ENCODE results near the gene RRP12.
A peak's percentile ranks its signal among the peaks of the same experiment; 100 is the strongest.
"Not testable (repeated sequence)": the region's sequence is repeated elsewhere in the genome, so short reads cannot be mapped to it uniquely, and the experiment has no call there.

Gene RRP12

GRCh38 chr10:97407952-97408248, 6.8 kb upstream of the RRP12 start:
- no peak for DNase-seq (ENCODE audit: low spot score)

GRCh38 chr10:97407211-97407951, 6.2 kb upstream of the RRP12 start:
- peak; percentile 88 for DNase-seq (ENCODE audit: low spot score)

DNA sequence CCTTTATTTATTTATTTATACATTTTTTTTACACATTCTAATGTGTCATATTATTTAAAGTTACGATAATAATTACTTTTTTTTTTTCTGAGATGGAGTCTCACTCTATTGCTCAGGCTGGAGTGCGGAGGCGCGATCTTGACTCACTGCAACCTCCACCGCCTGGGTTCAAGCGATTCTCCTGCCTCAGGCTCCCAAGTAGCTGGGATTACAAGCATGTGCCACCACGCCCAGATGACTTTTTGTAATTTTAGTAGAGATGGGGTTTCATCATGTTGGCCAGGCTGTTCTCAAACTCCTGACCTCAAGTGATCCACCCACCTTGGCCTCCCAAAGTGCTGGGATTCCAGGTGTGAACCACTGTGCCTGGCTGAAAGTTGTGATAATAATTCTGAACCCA, 5.3 kb upstream of the RRP12 start:
- not testable (repeated sequence) for DNase-seq (ENCODE audit: low spot score)

DNA sequence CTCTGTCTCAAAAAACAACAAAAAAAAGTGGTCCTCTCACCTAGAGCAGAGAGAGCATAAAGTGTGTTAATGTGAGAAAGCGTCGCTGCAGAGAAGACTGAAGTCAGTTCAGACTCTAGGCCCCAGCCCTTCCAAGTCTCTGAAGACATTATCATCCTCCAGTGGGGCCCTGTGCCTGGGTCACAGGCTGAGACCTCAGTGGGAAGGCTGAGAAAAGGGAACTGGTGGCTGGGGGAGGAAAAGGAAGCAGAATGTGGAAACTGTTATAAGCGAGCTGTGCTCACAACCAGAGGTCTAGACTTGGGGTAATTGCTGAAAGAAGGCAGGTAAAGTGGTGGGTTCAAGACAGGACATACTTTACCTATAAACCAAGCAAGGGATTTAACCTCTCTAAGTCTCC, 4.9 kb upstream of the RRP12 start:
- no peak for DNase-seq (ENCODE audit: low spot score)

- DNase-seq (ENCODE audit: low spot score) = no peak
These were observed 2.9 kb upstream of the RRP12 start for GRCh38 chr10:97404044-97404443.

- DNase-seq (ENCODE audit: low spot score) = no peak
These were observed 347 bp upstream of the RRP12 start for GRCh38 chr10:97401455-97401919.

DNA sequence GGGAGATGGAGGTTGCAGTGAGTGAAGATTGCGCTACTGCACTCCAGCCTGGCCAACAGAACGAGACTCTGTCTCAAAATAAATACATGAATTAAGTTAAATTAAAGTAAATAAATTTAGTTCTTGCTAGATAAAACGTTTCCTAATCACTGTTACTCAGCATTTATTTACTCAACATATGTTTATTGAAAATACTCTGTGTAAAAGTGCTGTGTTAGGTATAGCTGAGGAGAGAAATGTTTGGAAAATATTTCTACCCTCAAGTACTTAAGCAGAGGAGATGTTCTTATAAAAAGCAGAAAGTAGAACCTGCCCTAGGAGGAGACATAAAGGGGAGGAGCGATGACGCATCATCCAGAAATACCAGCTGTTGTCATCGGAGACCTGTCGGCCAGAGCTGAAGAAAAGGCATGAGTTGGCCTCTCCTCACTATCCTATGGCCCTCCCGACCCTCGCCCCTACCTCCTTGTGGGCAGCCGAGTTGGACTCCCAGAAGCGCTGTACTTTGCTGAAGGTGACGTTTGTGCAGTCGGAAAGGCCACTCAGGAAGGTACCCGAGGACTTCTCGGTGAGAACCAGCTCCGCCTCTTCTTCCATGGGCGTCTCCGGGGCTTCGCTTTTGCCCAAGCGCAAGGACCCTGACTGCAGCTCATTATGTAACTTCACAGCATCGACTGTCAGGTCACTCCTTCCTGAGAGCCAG, 1.1 kb downstream of the RRP12 start:
- no peak for DNase-seq (ENCODE audit: low spot score)

DNA sequence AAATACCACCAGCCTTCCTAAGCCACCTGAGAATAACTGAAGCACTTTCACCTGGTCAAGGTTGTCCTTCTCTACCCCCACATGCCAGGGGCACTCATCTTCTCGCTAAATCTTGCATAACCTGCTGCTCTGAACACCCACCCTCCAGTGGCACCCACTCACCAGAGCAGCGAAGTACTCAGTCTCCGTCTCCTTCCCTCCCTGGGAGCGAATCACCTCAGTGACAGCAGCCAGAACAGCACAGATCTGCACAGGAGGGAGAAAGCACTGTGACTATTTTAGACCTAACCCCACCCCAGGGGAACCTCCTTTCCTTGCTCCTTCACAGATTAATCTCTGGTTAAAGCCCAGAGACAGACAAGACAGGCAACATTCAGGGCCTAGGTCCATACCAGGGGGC, 5.1 kb downstream of the RRP12 start:
- no peak for DNase-seq (ENCODE audit: low spot score)

- no peak for DNase-seq (ENCODE audit: low spot score)
These were observed 8.0 kb downstream of the RRP12 start for GRCh38 chr10:97393034-97393573.

DNA sequence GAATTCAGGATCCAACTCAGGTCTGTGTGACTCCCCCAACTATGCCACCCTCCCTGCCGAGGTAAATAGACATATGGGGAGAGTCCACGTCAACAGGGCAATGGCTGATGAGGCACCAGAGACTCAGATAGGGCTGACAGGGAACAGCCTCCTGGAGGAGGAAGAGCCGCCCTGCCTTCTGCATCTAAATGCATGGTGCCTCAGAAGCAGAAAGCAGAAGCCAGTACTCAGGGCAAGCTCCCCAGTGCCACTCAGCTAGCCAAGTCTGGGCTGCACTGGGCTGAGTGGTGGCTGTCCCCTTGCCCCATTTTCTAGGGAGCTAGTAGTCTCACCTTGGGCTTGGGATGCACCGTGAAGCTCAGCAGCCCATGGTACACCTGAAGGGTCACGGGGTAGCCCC, 11.0 kb downstream of the RRP12 start:
- DNase-seq (ENCODE audit: low spot score) = no peak

DNA sequence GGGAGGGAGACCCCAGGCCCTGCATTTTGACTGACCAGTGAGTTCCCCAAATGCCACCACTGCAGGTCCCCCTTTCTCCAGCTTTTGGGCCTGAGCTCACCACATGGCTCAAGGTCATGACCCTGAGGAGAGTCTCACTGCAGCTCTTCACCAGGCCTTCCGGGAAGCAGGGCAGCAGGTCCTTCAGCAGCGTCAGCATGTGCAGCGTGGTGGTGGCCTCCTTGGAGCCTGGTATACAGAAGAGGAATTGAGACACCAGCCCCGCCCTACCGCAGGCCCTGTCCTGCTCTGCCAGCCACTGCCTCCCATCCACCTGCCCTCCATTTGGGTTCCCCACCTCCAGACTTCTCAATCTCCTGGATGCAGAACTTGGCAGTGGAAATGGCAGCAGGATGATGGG, 13.0 kb downstream of the RRP12 start:
- no peak for DNase-seq (ENCODE audit: low spot score)

DNA sequence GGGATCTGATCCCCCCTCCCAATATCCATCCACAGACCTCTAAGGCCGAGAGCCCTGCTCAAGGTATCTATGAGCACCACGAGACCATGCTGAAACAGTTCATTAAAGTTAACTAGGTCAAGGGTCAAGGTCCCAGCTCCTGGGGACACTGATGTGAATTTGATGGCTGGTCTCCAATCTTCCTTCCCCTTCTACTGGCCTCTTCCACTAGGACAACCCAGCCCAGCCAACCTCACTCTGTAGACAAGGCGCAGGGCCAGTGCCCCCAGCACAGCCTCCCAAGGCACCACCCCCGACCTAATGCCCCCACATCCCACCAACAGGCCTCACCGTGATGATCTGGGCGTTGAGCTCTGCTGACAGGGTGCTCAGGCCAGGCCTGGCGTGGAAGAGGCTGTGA, 15.6 kb downstream of the RRP12 start:
- no peak for DNase-seq (ENCODE audit: low spot score)

DNA sequence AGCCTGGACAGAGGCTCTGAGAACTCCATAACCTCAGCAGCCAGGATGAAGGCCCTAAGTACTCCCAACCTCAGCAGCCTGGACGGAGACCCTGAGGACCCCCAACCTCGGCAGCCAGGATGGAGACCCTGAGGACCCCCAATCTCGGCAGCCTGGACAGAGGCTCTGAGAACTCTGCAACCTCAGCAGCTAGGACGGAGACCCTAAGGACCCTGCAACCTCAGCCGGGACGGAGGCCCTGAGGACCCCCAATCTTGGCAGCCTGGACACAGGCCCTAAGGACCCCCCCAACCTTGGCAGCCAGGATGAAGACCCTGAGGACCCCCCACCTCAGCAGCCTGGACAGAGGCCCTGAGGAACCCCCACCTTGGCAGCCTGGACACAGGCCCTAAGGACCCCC, 16.5 kb downstream of the RRP12 start:
- DNase-seq (ENCODE audit: low spot score) = no peak

DNA sequence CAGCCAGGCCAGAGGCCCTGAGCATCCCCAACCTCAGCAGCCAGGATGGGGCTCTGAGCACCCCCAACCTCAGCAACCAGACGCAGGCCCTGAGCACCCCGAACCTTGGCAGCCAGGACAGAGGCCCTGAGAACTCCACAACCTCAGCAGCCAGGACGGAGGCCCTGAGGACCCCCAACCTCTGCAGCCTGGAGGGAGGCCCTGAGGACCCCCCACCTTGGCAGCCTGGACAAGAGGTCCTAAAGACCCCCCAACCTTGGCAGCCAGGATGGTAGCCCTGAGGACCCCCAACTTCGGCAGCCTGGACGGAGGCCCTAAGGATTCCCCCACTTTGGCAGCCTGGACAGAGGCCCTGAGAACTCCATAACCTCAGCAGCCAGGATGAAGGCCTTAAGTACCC, 17.0 kb downstream of the RRP12 start:
- DNase-seq (ENCODE audit: low spot score) = no peak

GRCh38 chr10:97383159-97383558, 18.0 kb downstream of the RRP12 start:
- no peak for DNase-seq (ENCODE audit: low spot score)

GRCh38 chr10:97381626-97382025, 19.5 kb downstream of the RRP12 start:
- no peak for DNase-seq (ENCODE audit: low spot score)

DNA sequence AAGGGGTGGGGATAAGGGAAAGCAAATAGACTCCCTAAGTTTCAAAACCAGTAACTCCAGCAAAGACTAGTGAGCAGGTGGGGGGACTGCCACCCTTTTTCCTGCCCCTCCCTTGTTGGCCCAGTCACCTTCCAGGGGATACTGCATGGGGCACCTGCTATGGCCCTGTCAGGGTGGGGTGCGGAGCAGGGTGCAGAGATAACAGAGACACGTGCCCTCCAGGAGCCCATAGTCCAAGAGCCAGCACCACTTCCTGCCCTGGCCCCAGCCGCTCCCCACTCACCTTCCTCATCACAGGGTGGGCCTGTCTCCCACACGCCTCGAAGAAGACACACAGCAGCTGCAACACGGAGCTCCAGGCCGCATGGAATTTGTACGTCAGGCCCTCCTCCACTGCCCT, 20.6 kb downstream of the RRP12 start:
- DNase-seq (ENCODE audit: low spot score) = no peak

DNA sequence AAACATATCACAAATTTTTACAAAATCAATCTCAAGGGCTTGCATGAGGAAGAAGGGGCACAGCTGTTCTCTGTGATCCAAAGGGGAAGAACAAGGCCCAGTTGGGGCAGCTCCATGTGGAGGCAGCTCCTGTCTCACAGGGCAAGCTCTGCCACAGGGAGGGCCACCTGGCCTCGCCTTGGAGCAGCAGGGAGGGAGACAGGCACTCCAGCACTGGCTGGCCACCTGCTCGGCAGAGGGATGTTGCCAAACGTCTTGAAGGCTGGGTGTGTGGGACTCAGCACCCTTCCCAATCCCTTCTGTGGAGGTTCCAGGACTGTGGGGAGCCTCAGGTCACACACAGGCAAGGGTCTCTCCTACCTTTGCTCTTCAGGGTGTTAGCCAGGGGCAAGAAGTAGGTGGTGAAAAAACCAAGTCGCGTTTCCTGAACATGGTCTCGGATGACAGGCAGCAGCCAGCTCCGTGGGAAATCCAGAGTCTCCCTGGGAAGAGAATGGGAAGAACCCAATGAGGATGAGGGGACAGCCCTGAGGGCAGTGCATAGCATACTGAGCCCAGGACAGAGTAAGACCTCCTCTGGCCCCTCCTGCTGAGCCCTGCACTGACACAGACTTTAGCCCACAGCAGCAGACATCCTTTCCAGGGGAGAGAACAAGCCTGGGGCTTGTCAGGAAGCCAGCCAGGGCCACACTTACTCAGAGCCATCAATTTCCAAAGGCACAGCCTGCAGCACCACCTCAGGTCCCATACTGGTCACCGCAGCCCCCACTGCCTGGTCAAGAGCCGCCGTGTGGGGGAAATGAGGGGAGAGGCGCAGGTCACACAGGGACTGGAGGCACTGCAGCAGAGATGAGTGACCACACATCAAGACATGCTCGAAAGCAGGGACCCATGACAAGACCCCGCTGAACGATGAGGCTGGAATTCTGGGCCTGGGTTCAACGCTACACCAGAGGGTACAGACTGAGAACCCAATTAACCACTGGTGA, 21.9 kb downstream of the RRP12 start:
- DNase-seq (ENCODE audit: low spot score) = peak; percentile 19

DNA sequence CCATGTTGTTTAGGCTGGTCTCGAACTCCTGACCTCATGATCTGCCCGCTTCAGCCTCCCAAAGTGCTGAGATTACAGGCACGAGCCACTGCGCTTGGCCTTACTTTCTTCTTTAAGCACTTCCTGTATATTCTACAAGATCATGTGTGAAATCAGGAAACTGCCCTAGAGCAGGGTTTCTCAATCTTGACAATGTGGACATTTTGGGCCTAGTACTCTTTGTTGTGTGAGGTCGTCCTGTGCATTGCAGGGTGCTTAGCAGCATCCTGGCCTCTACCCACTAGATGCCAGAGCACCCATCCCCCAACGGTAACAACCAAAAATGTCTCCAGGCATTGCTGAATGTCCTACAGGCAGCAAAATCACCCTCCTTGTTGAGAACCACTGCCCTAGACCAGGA, 24.7 kb downstream of the RRP12 start:
- no peak for DNase-seq (ENCODE audit: low spot score)

- DNase-seq (ENCODE audit: low spot score) = no peak
These were observed 27.7 kb downstream of the RRP12 start for GRCh38 chr10:97373456-97373855.

GRCh38 chr10:97372233-97372875, 28.8 kb downstream of the RRP12 start:
- DNase-seq (ENCODE audit: low spot score) = no peak

GRCh38 chr10:97371696-97372095, 29.4 kb downstream of the RRP12 start:
- DNase-seq (ENCODE audit: low spot score) = no peak
